ENCODE results near the gene C1QL4. TPM values are rescaled to one million over a fixed set of nuclear protein-coding genes. Genes with fewer than 3 reads are reported as not detected.
A peak's percentile ranks its signal among the peaks of the same experiment; 100 is the strongest.
"Not testable (repeated sequence)": the region's sequence is repeated elsewhere in the genome, so short reads cannot be mapped to it uniquely, and the experiment has no call there.

The C1QL4 gene
- total RNA-seq: not detected in 2 replicates

GRCh38 chr12:49336645-49337584 is at the start of gene C1QL4:
C1QL4 (minus strand) TSS chr12:49337188; CDS start chr12:49336477, 711 bp downstream.
- ChIA-PET CTCF (interaction anchor here (1.0 to 8.9 kb wide), 8 partner anchors 11 to 49 kb away, joined by 3 to 59 read pairs (median 5); partner anchors contain the start of genes DNAJC22 and PRPH), POLR2A (interaction anchor here (0.7 kb wide), 1 partner anchor 42 kb away, joined by 4 read pairs; the partner anchor contains the start of gene PRPH)
- peaks cover 49% of the 10 kb centered on the region for H3K27me3 Mint-ChIP-seq
- no peak within 1 kb of the TSS for H3K27ac Mint-ChIP-seq
- H3K9me3 Mint-ChIP-seq: no peaks in the 10 kb centered on the region
- TF ChIP-seq, protein P1, sequence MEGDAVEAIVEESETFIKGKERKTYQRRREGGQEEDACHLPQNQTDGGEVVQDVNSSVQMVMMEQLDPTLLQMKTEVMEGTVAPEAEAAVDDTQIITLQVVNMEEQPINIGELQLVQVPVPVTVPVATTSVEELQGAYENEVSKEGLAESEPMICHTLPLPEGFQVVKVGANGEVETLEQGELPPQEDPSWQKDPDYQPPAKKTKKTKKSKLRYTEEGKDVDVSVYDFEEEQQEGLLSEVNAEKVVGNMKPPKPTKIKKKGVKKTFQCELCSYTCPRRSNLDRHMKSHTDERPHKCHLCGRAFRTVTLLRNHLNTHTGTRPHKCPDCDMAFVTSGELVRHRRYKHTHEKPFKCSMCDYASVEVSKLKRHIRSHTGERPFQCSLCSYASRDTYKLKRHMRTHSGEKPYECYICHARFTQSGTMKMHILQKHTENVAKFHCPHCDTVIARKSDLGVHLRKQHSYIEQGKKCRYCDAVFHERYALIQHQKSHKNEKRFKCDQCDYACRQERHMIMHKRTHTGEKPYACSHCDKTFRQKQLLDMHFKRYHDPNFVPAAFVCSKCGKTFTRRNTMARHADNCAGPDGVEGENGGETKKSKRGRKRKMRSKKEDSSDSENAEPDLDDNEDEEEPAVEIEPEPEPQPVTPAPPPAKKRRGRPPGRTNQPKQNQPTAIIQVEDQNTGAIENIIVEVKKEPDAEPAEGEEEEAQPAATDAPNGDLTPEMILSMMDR (IDR thresholded peaks at IDR 0.05): no peak
- peak; percentile 97 for ATAC-seq (ENCODE audit: low read depth)
- DNase-seq: peak; percentile 95
- intact Hi-C loops (cut with micrococcal nuclease): loop anchor here (1.0 kb wide), 2 partner anchors 14 to 49 kb away; partner anchors contain the start of gene TROAP
- H3K4me1 Mint-ChIP-seq: peaks cover 31% of the 10 kb centered on the region
- peak within 1 kb of the TSS; percentile 73 for H3K4me3 Mint-ChIP-seq
- no peaks in the 10 kb centered on the region for H3K36me3 Mint-ChIP-seq (ENCODE audit: low read depth)

DNA sequence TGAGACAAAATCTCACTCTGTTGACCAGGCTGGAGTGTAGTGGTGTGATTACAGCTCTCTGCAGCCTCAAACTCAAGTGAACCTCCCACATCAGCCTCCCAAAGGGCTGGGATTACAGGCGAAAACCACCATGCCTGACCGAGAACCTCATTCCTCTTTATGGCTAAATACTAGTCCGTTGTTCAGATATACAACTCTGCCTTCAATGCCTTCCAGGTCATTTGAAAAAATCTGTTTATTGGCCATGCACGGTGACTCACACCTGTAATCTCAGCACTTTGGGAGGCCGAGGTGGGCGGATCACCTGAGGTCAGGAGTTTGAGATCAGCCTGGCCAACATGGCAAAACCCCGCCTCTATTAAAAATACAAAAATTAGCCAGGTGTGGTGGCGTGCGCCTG is 43.2 kb upstream of the C1QL4 start:
- H3K4me3 Mint-ChIP-seq; intact Hi-C loops (cut with micrococcal nuclease); POLR2A ChIA-PET; DNase-seq; ATAC-seq (ENCODE audit: low read depth); H3K36me3 Mint-ChIP-seq (ENCODE audit: low read depth); H3K27ac Mint-ChIP-seq; CTCF ChIA-PET; H3K27me3 Mint-ChIP-seq; H3K9me3 Mint-ChIP-seq; H3K4me1 Mint-ChIP-seq: not testable (repeated sequence)

DNA sequence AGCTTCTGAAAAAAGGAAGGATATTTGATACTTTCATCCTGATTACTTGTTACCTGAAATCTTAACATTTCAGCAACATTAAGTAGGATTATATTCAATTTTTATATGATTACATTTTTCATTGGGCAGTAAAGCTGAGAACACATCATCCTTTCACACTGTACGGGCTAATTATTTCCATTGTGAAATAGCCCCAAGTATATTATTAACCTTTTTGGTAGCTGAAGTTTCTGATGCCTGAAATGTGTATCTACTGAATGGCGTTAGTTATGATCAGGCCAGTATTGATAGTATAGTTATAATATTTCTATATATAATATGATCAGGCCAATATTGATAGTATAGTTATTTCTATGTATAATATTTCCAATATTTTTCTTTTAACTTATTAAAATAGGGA is 40.4 kb upstream of the C1QL4 start:
- CTCF ChIA-PET: interaction anchor here (1.0 kb wide), 3 partner anchors 19 to 136 kb away, joined by 3 to 4 read pairs (median 3); no protein-coding TSS in a partner anchor
- Mint-ChIP-seq H3K9me3 (no peaks in the 10 kb centered on the region), H3K4me1 (no peaks in the 10 kb centered on the region), H3K36me3 (ENCODE audit: low read depth) (no peaks in the 10 kb centered on the region), H3K27ac (no peak overlapping the region), H3K4me3 (no peak overlapping the region), H3K27me3 (no peaks in the 10 kb centered on the region)
- ATAC-seq (ENCODE audit: low read depth) (no peak), DNase-seq (no peak)
- intact Hi-C loops (cut with micrococcal nuclease): no loop called here
- TF ChIP-seq, protein P1 (IDR thresholded peaks at IDR 0.05): no peak
- POLR2A ChIA-PET: interaction anchor here (0.8 to 1.1 kb wide), 2 partner anchors 10 to 12 kb away, joined by 4 to 6 read pairs; partner anchors contain the start of gene SPATS2

DNA sequence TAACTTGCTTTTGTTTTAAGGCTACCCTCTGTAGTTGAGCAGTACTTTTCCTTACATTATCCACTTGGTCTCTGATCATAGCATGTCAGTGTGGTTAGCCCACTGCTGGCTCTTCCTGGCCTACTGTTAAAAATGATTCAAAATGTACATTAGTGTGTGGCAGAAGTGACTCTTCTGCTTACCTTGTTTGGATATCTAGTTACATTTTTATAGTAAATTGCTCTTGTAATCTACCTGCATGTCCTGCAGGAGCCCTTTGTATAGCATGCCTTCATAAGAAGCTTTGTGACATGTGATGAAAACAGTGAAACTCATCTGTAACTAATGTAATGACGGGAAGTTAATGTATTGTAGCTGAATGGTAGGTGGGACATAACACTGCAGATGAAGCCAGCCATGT is 38.4 kb upstream of the C1QL4 start:
- TF ChIP-seq, protein P1 (IDR thresholded peaks at IDR 0.05): no peak
- Mint-ChIP-seq H3K4me1 (peaks cover 16% of the 10 kb centered on the region), H3K9me3 (no peaks in the 10 kb centered on the region), H3K27ac (no peak overlapping the region), H3K36me3 (ENCODE audit: low read depth) (no peaks in the 10 kb centered on the region), H3K4me3 (no peak overlapping the region), H3K27me3 (no peaks in the 10 kb centered on the region)
- DNase-seq (no peak), ATAC-seq (ENCODE audit: low read depth) (no peak)
- CTCF ChIA-PET: interaction anchor here (1.0 to 1.4 kb wide), 3 partner anchors 17 to 139 kb away, joined by 3 to 4 read pairs (median 3); no protein-coding TSS in a partner anchor
- intact Hi-C loops (cut with micrococcal nuclease): no loop called here
- POLR2A ChIA-PET: interaction anchor here (1.2 kb wide), 1 partner anchor 9 kb away, joined by 4 read pairs; the partner anchor contains the start of gene SPATS2

DNA sequence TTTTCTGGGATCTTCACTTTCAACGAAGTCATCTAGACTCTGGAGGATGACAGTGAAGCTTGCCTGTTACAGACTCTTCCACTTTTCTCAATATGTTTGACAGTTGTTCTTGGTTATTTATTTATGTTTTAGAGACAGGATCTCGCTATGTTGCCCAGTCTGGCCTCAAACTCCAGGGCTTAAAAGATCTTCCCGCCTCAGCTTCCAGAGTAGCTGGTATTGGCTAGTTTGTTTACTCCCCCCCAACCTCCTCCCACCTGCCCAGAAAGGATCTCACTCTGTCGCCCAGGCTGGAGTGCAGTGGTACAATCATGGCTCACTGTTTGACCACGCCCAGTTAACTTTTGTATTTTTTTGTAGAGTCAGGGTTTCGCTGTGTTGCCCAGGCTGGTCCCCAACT is 33.6 kb upstream of the C1QL4 start:
- H3K4me1 Mint-ChIP-seq: peaks cover 53% of the 10 kb centered on the region
- TF ChIP-seq, protein P1 (IDR thresholded peaks at IDR 0.05): no peak
- intact Hi-C loops (cut with micrococcal nuclease): loop anchor here (2.0 kb wide), 1 partner anchor 18 kb away; no protein-coding TSS in a partner anchor
- peaks cover 6% of the 10 kb centered on the region for H3K36me3 Mint-ChIP-seq (ENCODE audit: low read depth)
- no peak for ATAC-seq (ENCODE audit: low read depth)
- H3K4me3 Mint-ChIP-seq: no peak overlapping the region
- ChIA-PET CTCF (interaction anchor here (0.7 to 2.0 kb wide), 3 partner anchors 12 to 145 kb away, joined by 3 to 11 read pairs (median 4); no protein-coding TSS in a partner anchor), POLR2A (interaction anchor here (0.5 kb wide), 1 partner anchor 94 kb away, joined by 5 read pairs; no protein-coding TSS in a partner anchor)
- no peaks in the 10 kb centered on the region for H3K9me3 Mint-ChIP-seq
- H3K27me3 Mint-ChIP-seq: no peaks in the 10 kb centered on the region
- H3K27ac Mint-ChIP-seq: peak overlapping the region; percentile 65
- DNase-seq: no peak

All from activated B cell treated with CpG ODN at 0.5 μM for 24 hours (primary cell).